AG04449 (cell line): ENCODE results near the gene KLHL18.

ENCODE experiments used
- CTCF ChIA-PET: fragments of 350-600 bp; formaldehyde crosslinking; extraction: SDS; loops from one replicate; lab custom pipeline; 2021; ENCODE audit warnings: antibody characterized with exemption; lab: Yijun Ruan, JAX
- POLR2A ChIA-PET: fragments of 400-600, 350-600 bp; formaldehyde crosslinking; extraction: SDS; loops from one replicate; lab custom pipeline; 2020; ENCODE audit warnings: antibody characterized with exemption, inconsistent platforms; lab: Yijun Ruan, JAX
- DNase-seq: peaks from one replicate; pipeline ENCODE4 v3.0.0-alpha.2; 2010; ENCODE audit warnings: low read depth, low spot score
- H3K4me3 ChIP-seq: 2 replicates; pipeline ENCODE4 v1.5.1; 2011; ENCODE audit warnings: low read depth, mild to moderate bottlenecking, control low read depth, low read length
- CTCF ChIP-seq: IDR thresholded peaks from one replicate; pipeline ENCODE4 v1.5.1; 2011; ENCODE audit warnings: mild to moderate bottlenecking, moderate library complexity, low read length, control low read depth, inconsistent platforms; ENCODE audit not compliant: insufficient read depth; ENCODE audit errors: missing control alignments

KLHL18 gene

DNA sequence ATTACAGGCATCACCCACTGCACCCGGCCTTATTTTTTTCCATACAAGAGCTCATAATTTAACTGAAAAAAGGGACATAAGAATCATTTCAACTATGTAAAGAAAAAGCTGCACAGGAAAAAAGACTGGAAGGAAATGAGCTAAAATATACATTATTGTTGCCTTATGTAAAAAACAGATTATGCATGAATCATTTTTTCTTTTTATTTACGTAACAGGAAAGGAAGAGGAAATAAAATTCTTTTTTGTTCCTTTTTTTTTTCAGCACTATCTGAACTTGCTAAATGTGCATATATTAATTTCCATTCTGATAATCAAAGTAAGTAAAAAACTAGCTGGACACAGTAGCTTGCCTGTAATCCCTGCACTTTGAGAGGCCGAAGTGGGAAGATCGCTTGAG, 12.2 kb upstream of the KLHL18 start:
- no peak for DNase-seq
- H3K4me3 ChIP-seq = no peak overlapping the region
- CTCF ChIA-PET = interaction anchor here (1.8 kb wide), 1 partner anchor 11 kb away, joined by 6 read pairs; no protein-coding TSS in a partner anchor

DNA sequence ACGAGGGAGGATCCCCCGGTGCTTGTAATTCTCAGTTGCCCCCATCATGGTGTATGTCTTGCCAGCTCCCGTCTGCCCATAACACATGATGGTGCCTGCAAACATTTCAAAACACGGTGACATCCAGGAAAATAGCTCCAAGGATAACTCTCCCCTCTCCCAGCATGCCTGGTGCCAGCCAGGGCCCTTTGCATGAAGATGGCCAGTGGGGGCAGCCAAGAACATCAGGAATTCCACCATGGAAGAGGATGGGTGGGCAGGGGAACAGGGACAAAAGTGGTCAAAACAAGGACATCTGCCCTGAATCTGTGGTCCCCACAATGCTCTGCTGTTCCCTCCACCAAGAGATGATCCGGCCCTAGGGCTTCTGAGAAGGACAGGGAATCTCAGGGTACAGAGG, 9.2 kb upstream of the KLHL18 start:
- TF ChIP-seq CTCF = no peak
- ChIA-PET CTCF (interaction anchor here (1.0 to 1.1 kb wide), 2 partner anchors 8 to 15 kb away, joined by 3 to 4 read pairs; no protein-coding TSS in a partner anchor), POLR2A (no interaction called here)
- no peak overlapping the region for H3K4me3 ChIP-seq
- no peak for DNase-seq

More for the DNA sequence above, 12.2 kb upstream of the KLHL18 start:
- no peak for TF ChIP-seq CTCF
- POLR2A ChIA-PET = no interaction called here

- ChIA-PET CTCF (interaction anchor here (2.5 kb wide), 1 partner anchor 48 kb away, joined by 5 read pairs; no protein-coding TSS in a partner anchor), POLR2A (no interaction called here)
- no peak for DNase-seq
- TF ChIP-seq CTCF = no peak
- no peak overlapping the region for H3K4me3 ChIP-seq
Observed at GRCh38 chr3:47274652-47275051, 8.1 kb upstream of the KLHL18 start.

- no peak for TF ChIP-seq CTCF
- H3K4me3 ChIP-seq = no peak overlapping the region
- ChIA-PET CTCF (interaction anchor here (1.0 to 2.5 kb wide), 2 partner anchors 44 to 46 kb away, joined by 3 to 5 read pairs; no protein-coding TSS in a partner anchor), POLR2A (no interaction called here)
- DNase-seq = no peak
Observed at GRCh38 chr3:47276558-47276957, 6.2 kb upstream of the KLHL18 start.

DNA sequence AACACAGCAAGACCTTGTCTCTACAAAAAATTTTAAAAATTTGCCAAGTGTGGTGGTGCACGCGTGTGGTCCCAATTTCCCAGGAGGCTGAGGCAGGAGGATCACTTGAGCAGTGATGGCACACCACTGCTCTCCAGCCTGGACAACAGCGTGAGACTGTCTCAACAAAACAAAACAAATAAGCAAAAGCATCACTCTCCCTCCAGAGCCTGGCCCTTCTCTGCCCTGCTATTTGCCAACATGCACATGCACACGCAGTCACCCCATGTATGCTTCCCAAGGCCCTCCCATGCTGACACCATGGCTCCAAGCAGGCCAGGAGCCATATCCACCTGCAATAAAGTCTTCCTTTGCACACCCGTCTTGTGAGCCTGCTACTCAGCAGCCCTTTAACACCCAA, 2.2 kb upstream of the KLHL18 start:
- no peak for DNase-seq
- TF ChIP-seq CTCF = no peak
- CTCF ChIA-PET = interaction anchor here (0.6 to 1.8 kb wide), 5 partner anchors 8 to 509 kb away, joined by 4 to 6 read pairs (median 5); no protein-coding TSS in a partner anchor
- POLR2A ChIA-PET = no interaction called here
- no peak overlapping the region for H3K4me3 ChIP-seq

DNA sequence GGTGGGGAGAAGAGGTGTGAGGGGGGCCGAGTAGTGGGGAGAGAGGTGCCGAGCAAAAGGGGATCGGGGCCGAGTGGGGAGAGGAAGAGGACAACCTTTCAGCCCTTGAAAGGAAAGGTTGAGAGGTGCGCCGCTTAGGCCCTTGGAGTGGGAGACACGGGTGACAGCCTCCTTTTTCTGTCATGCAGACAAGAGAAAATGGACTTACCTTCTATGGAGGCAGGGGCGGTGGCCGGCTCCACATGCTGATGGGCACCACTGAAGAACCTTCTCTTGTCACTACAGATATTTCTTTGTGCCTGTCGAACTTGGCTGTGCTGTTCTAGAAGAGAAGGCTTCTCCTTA, 421 bp downstream of the KLHL18 start:
- H3K4me3 ChIP-seq = peak overlapping the region; percentile 99
- ChIA-PET CTCF (interaction anchor here (1.7 to 2.2 kb wide), 3 partner anchors 10 to 138 kb away, joined by 4 to 5 read pairs (median 4); no protein-coding TSS in a partner anchor), POLR2A (interaction anchor here (0.7 to 1.0 kb wide), 2 partner anchors 97 to 105 kb away, joined by 3 to 4 read pairs; partner anchors contain the start of gene PTPN23)
- DNase-seq = no peak
- no peak for TF ChIP-seq CTCF
